Caco-2 (cell line): ENCODE results near the gene FBXL22. TPM values are rescaled to one million over a fixed set of nuclear protein-coding genes. Genes with fewer than 3 reads are reported as not detected.

Source experiments
- BruUV-seq: library from RNA; stranded (reverse); fragments of 400-500 nt; replicated peaks from 2 replicates; lab custom pipeline; 2021; lab: Mats Ljungman, UMichigan
- CTCF ChIA-PET: fragments of 300-600 bp; sonication (Branson Sonifier 250); formaldehyde crosslinking; loops from one replicate; lab custom pipeline; 2022; ENCODE audit warnings: antibody characterized with exemption; lab: Charles Lee
- POLR2A ChIA-PET: fragments of 300-600 bp; sonication (Branson Sonifier 250); formaldehyde crosslinking; loops from one replicate; lab custom pipeline; 2022; ENCODE audit warnings: antibody characterized with exemption; lab: Charles Lee
- DNase-seq, 2 experiments: peaks; one replicate each; pipeline versions ENCODE4 v3.0.0 to v3.0.0-alpha.2; 2020 to 2022
- H3K27me3 ChIP-seq: replicated peaks from 2 replicates; pipeline ENCODE4 v1.6.0; 2011; ENCODE audit warnings: low read length; ENCODE audit not compliant: control insufficient read depth, insufficient read depth
- H3K36me3 ChIP-seq: 2 replicates; pipeline ENCODE4 v1.5.1; 2011; ENCODE audit warnings: low read length; ENCODE audit not compliant: control insufficient read depth, insufficient read depth
- H3K4me1 ChIP-seq: fragments of 250-450 bp; sonication (Bioruptor Pico); 2 replicates; pipeline ENCODE4 v1.5.1; 2020; ENCODE audit warnings: mild to moderate bottlenecking
- H3K4me3 ChIP-seq: 2 replicates; pipeline ENCODE4 v1.5.1; 2011; ENCODE audit warnings: low read depth, mild to moderate bottlenecking, control low read depth, low read length
- H3K9me3 ChIP-seq: fragments of 250-450 bp; sonication (Bioruptor Pico); 2 replicates; pipeline ENCODE4 v1.5.1; 2020; ENCODE audit warnings: mild to moderate bottlenecking, moderate library complexity
- H3K27ac Mint-ChIP-seq: one replicate; pipeline ENCODE4 v1.8.0; 2022; ENCODE audit warnings: mixed read lengths; ENCODE audit not compliant: unreplicated experiment
- H3K27me3 Mint-ChIP-seq: one replicate; pipeline ENCODE4 v1.8.0; 2022; ENCODE audit warnings: mixed read lengths; ENCODE audit not compliant: insufficient read depth, unreplicated experiment
- H3K36me3 Mint-ChIP-seq: one replicate; pipeline ENCODE4 v1.8.0; 2022; ENCODE audit warnings: mild to moderate bottlenecking, mixed read lengths; ENCODE audit not compliant: insufficient read depth, unreplicated experiment
- H3K4me1 Mint-ChIP-seq: one replicate; pipeline ENCODE4 v1.8.0; 2022; ENCODE audit warnings: low read depth, mixed read lengths; ENCODE audit not compliant: unreplicated experiment
- H3K4me3 Mint-ChIP-seq: one replicate; pipeline ENCODE4 v1.8.0; 2022; ENCODE audit warnings: mild to moderate bottlenecking, moderate library complexity, mixed read lengths; ENCODE audit not compliant: unreplicated experiment
- H3K9me3 Mint-ChIP-seq: one replicate; pipeline ENCODE4 v1.8.0; 2022; ENCODE audit warnings: mixed read lengths; ENCODE audit not compliant: unreplicated experiment
- CTCF ChIP-seq, 2 experiments: fragments of 200-600 bp in 1 of 2; IDR thresholded peaks; 1 replicate in 1 of 2; 2 replicates in 1 of 2; pipeline versions ENCODE4 v1.5.1 to v1.8.0; 2011 to 2022; ENCODE audit warnings: antibody characterized with exemption in 1 of 2, control low read depth in 1 of 2, inconsistent platforms in 1 of 2, low read depth in 1 of 2, low read length in 1 of 2, mild to moderate bottlenecking in 1 of 2, moderate library complexity in 1 of 2; ENCODE audit not compliant: insufficient read depth in 1 of 2, severe bottlenecking in 1 of 2, unreplicated experiment in 1 of 2
- intact Hi-C: fragments of 100-400 bp; cut with micrococcal nuclease; formaldehyde crosslinking; loops from one replicate; pipeline ENCODE4 v1.10.0; 2022; ENCODE audit not compliant: unreplicated experiment
- total RNA-seq: library from RNA; stranded (reverse); gene quantifications from 2 replicates; pipeline ENCODE4 v1.2.3, GENCODE V29; 2022

Gene FBXL22
- total RNA-seq, 1 experiment from 2014 or later, result not detected

DNA sequence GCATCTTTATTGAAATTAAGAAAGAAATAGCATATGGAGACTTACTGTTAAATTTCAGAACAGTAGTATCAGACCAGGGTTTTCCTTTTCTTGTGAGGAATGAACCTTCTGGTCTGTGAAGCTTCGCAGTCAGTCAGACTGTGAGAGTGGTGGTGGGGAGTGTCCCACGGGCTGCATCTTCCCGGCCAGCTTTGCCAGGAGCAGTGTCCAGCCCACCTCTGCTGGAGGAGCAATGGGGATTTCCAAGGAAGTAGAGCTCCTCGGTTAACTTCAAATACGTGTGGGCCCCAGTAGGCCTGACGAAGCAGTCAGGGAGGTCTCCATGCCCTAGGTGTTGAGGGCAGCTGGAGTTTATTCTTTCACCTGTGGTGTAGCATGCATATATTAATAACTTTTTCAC lies 40.9 kb upstream of the FBXL22 start:
- POLR2A ChIA-PET, result no interaction called here
- peaks cover 6% of the 10 kb centered on the region for H3K4me1 Mint-ChIP-seq
- CTCF ChIA-PET, result no interaction called here
- H3K27ac Mint-ChIP-seq, result no peak overlapping the region
- DNase-seq, result no peak
- no peak for TF ChIP-seq CTCF (IDR thresholded peaks at IDR 0.05; ENCODE audit: insufficient read depth in 1 of 2, low read depth in 1 of 2, low read length in 1 of 2, severe bottlenecking in 1 of 2, unreplicated experiment in 1 of 2)
- peaks cover 30% of the 10 kb centered on the region for H3K36me3 Mint-ChIP-seq
- no peaks in the 10 kb centered on the region for H3K9me3 ChIP-seq
- no peaks in the 10 kb centered on the region for H3K9me3 Mint-ChIP-seq
- H3K4me1 ChIP-seq, result no peaks in the 10 kb centered on the region
- H3K4me3 ChIP-seq, result no peak overlapping the region
- H3K27me3 Mint-ChIP-seq, result no peaks in the 10 kb centered on the region
- no TSS peak for BruUV-seq
- no peaks in the 10 kb centered on the region for H3K36me3 ChIP-seq
- intact Hi-C loops, result no loop called here
- no peaks in the 10 kb centered on the region for H3K27me3 ChIP-seq
- H3K4me3 Mint-ChIP-seq, result no peak overlapping the region

GRCh38 chr15:63556736-63557135 lies 40.5 kb upstream of the FBXL22 start:
- no peak for DNase-seq
- Histone ChIP-seq H3K4me1 (no peaks in the 10 kb centered on the region), H3K9me3 (no peaks in the 10 kb centered on the region), H3K27me3 (no peaks in the 10 kb centered on the region), H3K36me3 (no peaks in the 10 kb centered on the region), H3K4me3 (no peak overlapping the region)
- intact Hi-C loops, result no loop called here
- Mint-ChIP-seq H3K27ac (no peak overlapping the region), H3K27me3 (no peaks in the 10 kb centered on the region), H3K4me1 (peaks cover 6% of the 10 kb centered on the region), H3K9me3 (no peaks in the 10 kb centered on the region), H3K4me3 (no peak overlapping the region), H3K36me3 (peaks cover 35% of the 10 kb centered on the region)
- no TSS peak for BruUV-seq
- CTCF ChIA-PET, result no interaction called here
- no peak for TF ChIP-seq CTCF (IDR thresholded peaks at IDR 0.05; ENCODE audit: insufficient read depth in 1 of 2, low read depth in 1 of 2, low read length in 1 of 2, severe bottlenecking in 1 of 2, unreplicated experiment in 1 of 2)
- POLR2A ChIA-PET, result no interaction called here

DNA sequence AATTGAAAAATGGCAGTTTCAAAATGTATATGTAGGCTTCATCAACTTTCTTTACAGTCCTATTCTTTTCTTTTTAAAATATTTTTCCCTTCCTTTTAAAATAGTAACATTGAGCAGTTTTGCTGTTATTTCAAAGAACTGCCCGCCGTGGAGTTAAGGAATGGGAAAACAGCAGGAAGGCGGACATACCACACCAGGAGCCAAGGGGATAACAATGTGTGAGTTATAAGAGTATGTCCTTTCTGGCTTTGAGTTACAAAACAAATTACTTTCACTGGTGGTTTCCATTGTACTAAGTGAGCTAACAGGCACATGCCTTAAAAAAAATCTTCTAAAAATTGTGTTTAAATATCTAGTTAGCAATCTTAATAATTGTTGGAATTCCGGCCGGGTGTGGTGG lies 37.4 kb upstream of the FBXL22 start:
- DNase-seq, result no peak
- Mint-ChIP-seq H3K4me3 (no peak overlapping the region), H3K4me1 (peaks cover 6% of the 10 kb centered on the region), H3K27ac (no peak overlapping the region), H3K9me3 (no peaks in the 10 kb centered on the region), H3K36me3 (peaks cover 38% of the 10 kb centered on the region), H3K27me3 (no peaks in the 10 kb centered on the region)
- H3K9me3 ChIP-seq, result no peaks in the 10 kb centered on the region
- no peaks in the 10 kb centered on the region for H3K4me1 ChIP-seq
- intact Hi-C loops, result no loop called here
- BruUV-seq, result no TSS peak
- no peak for TF ChIP-seq CTCF (IDR thresholded peaks at IDR 0.05; ENCODE audit: insufficient read depth in 1 of 2, low read depth in 1 of 2, low read length in 1 of 2, severe bottlenecking in 1 of 2, unreplicated experiment in 1 of 2)
- ChIA-PET POLR2A (no interaction called here), CTCF (no interaction called here)
- H3K27me3 ChIP-seq, result no peaks in the 10 kb centered on the region
- H3K4me3 ChIP-seq, result no peak overlapping the region
- H3K36me3 ChIP-seq, result no peaks in the 10 kb centered on the region
